Peyer's patch (tissue), 4 donors: ENCODE results near the gene SLC35F4.

ENCODE experiments used
- POLR2A ChIP-seq, 2 donors: fragments of 450-650 bp; IDR thresholded peaks; one replicate each; pipeline ENCODE4 v1.5.1; 2017; ENCODE audit warnings: antibody characterized with exemption in 2 of 2, mild to moderate bottlenecking in 2 of 2, moderate library complexity in 2 of 2
- TF ChIP-seq, protein P1 (sequence below), 6 experiments: fragments of 450-650 bp in 4 of 6; fragments of 200-600 bp in 2 of 6; sonication (generic) in 1 of 6; IDR thresholded peaks; one replicate each; pipeline ENCODE4 v1.5.1; 2017 to 2019; ENCODE audit warnings: antibody characterized with exemption in 6 of 6, mild to moderate bottlenecking in 3 of 6, moderate library complexity in 1 of 6

GRCh38 chr14:57737598-57737997 lies 128.3 kb downstream of the SLC35F4 start:
- TF ChIP-seq, protein P1, sequence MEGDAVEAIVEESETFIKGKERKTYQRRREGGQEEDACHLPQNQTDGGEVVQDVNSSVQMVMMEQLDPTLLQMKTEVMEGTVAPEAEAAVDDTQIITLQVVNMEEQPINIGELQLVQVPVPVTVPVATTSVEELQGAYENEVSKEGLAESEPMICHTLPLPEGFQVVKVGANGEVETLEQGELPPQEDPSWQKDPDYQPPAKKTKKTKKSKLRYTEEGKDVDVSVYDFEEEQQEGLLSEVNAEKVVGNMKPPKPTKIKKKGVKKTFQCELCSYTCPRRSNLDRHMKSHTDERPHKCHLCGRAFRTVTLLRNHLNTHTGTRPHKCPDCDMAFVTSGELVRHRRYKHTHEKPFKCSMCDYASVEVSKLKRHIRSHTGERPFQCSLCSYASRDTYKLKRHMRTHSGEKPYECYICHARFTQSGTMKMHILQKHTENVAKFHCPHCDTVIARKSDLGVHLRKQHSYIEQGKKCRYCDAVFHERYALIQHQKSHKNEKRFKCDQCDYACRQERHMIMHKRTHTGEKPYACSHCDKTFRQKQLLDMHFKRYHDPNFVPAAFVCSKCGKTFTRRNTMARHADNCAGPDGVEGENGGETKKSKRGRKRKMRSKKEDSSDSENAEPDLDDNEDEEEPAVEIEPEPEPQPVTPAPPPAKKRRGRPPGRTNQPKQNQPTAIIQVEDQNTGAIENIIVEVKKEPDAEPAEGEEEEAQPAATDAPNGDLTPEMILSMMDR (IDR thresholded peaks at IDR 0.05): no peak
- TF ChIP-seq POLR2A (IDR thresholded peaks at IDR 0.05): no peak
